SKM-1 treated with dmso at 0.1 percent for 144 hours (cell line): ENCODE data around the gene C1QTNF9B.

Experiments
- DNase-seq: peaks from one replicate; lab custom pipeline; 2025; ENCODE audit not compliant: unreplicated experiment; lab: John Stamatoyannopoulos, UW

C1QTNF9B gene

DNA sequence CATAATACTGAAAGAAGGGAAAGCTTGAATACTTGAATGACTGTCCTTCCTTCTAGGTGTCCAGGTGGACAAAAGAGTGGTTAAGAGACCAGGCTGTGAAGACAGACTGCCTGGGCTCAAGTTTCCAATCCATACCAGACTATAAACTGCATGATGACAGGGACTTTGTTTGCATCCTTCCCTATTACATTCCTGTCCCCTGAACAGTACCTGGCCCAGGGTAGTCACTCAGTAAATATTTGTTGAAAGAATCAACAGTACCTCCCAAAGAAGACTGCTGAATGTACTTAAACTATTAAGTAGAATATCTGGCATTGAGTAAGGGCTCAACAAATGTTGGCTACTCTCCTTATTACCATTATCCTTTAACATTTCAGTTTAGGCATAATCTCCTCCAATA lies 37.8 kb downstream of the C1QTNF9B start:
- DNase-seq = no peak

GRCh38 chr13:23858546-23858945 lies 38.8 kb downstream of the C1QTNF9B start:
- DNase-seq = no peak

DNA sequence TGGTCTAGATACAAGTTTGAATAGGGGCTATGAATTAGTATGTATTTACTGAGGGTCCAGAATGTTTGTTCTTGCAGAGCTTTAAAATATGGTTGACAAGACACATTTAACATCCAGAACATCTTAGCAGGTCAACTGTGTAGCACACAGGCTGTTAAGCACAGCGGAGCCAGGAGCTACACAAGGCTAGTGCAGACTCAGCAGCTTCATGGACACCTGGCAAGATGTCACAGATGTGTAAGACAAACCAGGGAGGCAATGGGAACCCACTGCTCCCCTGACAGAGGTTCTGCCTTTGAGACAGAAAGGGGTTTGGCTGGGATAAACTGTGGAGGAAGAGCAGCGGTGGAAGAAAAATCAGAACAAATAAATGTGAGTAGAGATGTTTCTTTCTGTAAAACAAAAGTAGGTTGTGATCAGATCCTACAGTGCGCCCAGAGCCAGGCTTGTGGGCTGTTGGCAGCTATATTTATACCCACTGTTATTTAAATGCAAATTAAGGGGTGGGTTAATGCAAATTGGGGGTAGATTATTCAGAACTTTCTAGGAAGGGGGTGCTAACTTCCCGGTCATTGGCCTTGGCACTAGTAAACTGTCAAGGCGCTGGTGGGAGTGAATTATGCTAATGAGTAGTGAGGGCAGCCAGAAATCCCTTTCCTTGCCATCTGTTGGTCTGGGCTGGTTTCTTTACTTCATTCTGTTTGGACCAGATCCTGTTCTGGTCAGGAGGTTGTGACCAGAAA lies 41.1 kb downstream of the C1QTNF9B start:
- no peak for DNase-seq

- DNase-seq = no peak
These were observed 41.9 kb downstream of the C1QTNF9B start for GRCh38 chr13:23855360-23855759.

DNA sequence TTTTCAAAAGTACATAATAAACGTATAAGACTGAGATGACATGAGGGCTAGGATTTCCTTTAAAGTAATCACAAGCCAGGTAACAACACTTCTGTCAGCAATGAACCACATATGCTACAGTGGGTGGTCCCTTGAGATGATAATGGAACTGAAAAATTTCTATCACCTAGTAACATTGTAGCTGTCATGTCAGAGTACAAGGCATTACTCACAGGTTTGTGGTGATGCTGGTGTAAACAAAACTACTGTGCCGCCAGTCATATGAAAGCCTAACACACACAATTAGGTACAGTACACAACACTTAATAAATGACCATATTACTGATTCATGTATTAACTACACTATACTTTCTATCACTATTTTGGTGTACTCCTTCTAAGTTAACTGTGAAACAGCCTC lies 45.0 kb downstream of the C1QTNF9B start:
- no peak for DNase-seq

DNA sequence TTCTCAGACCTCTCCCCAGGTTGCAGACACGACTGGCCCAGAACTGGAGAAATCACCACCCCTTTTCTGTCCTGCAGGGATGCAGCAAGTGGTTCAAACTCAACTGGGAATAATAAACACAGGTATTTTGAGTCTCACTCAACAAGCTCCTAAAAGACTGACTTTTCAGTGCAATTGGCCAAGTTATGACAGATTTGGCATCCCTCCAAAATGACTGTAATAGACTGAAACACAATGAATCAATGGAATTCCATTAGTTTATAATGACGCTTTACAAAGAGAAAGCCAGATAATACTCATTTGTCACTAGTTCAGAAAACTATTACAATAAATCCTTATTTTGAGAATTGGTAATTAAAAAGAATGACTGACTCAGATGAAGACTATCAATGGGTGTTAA lies 46.2 kb downstream of the C1QTNF9B start:
- no peak for DNase-seq

- DNase-seq = no peak
These were observed 47.2 kb downstream of the C1QTNF9B start for GRCh38 chr13:23850134-23850533.

GRCh38 chr13:23849670-23850069 lies 47.6 kb downstream of the C1QTNF9B start:
- DNase-seq = no peak

GRCh38 chr13:23848646-23849141 lies 48.6 kb downstream of the C1QTNF9B start:
- no peak for DNase-seq

DNA sequence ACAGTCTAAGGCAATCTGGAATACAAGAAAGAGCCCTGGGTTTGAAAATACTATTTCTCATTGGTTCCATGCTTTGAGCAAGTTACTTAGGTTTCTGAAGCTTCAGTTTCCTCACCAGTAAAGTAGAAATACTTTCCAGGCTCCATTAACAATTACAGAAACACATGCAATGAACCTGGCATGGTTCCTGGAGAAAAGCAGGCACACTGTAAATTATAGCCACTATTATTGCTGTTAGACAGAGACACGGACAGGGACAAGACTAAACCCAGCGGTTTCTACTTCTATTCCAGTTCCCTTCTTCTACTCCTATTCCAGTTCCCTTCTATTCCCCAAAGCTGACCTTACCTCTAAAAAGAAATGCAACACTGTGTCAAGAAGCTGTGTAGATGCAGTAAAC lies 49.3 kb downstream of the C1QTNF9B start:
- no peak for DNase-seq

DNA sequence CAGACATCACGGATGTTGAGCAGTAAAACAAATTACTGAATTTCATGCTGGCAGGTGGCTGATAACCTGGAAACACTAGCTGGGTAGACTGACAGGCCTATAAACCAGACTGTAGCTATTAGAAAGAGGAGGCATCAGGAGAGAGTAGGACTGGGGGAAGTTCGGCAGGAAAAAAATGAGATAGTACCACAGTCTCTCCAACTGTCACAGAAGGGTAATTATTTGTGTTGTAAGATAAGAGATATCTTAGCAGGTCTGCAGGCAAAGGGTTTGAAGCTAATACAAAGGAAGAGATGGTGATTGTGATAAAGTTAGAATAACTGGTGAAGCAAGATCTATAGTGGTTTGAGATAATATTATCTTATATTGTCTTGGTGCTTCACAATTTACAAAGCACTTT lies 49.8 kb downstream of the C1QTNF9B start:
- no peak for DNase-seq

DNA sequence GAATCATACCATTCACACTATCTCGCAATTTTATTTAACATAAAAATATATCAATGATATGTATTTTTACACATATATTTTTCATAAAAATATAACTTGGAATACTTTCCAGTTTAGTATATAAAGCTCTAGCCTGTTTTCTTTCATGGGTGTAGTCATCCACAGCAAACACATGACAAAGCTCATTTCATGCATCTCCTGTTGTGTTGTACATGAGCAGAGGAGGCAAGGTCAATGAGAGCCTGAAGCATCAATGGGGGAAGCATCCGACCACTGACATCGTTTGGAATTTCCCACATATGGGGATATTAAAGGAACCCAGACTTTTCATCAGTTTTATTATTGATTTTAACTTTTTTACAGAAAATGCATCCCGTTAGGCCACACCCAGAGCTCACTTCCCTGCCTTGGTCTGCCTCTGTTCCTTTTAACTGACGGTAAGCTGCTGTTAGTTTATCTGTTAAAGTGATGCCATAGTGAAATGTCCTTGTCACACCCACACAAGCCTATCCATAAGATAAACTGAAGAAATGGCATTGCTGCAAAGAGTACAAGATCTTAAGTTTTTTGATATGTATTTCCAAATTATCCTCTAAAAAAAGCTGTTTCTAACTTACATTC lies 52.1 kb downstream of the C1QTNF9B start:
- DNase-seq = no peak

DNA sequence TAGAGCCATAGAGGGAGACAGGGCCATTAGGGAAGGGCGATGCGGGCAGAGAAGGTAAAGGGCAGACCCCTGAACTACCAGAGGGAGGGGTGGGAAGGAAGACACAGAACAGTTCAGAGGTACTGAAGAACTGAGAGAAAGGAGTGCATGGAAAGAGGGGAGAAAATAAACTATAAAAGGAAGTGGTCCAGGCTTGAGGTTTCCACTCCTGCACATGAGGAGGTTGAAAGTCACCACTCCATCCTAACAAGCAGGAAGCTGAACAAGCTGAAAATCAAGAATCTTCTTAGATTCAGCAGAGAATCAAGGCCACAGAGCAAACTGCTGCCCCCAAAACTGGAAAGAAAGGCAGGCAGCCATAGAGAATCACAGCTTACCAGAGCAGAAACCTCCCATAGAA lies 53.2 kb downstream of the C1QTNF9B start:
- no peak for DNase-seq

DNA sequence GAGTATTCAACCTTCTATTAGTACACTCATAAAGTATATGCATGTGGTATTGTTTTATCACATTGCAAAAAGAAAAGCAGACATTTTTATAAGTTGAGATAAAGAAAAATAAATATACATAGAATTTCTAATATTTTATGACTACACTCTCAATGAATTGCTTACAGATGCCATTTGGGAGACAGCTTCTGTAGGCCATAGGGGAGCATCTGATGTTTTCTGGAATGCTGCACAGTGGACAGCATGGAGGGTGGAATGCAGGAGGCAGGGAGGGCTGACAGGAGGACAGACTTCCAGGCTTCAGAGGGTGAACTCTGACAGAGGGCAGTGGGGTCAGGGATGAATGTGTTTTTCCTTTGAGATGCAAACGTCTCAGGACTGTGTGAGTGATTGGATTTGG lies 53.9 kb downstream of the C1QTNF9B start:
- no peak for DNase-seq

GRCh38 chr13:23842406-23842805 lies 54.9 kb downstream of the C1QTNF9B start:
- DNase-seq = no peak
